ENCODE data around the gene UBAC1.

The UBAC1 gene

GRCh38 chr9:135973277-135974219 lies 12.4 kb upstream of the UBAC1 start:
- TF ChIP-seq CTCF (IDR thresholded peaks at IDR 0.05; ENCODE audit: insufficient read depth, low read length, poor library complexity, severe bottlenecking), result no peak

GRCh38 chr9:135971892-135972291 lies 10.7 kb upstream of the UBAC1 start:
- DNase-seq (ENCODE audit: extremely low read depth, insufficient read length), result no peak
- Histone ChIP-seq H3K27me3 (replicated peaks; ENCODE audit: control insufficient read depth, insufficient read depth, low read length) (no peaks in the 10 kb centered on the region; the same call in 1 of the 2 replicates), H3K36me3 (ENCODE audit: control insufficient read depth, insufficient read depth, low read length) (no peaks in the 10 kb centered on the region), H3K4me3 (replicated peaks; ENCODE audit: low read depth, low read length) (no peak overlapping the region)
- TF ChIP-seq CTCF (IDR thresholded peaks at IDR 0.05; ENCODE audit: insufficient read depth, low read length, poor library complexity, severe bottlenecking), result no peak

More at GRCh38 chr9:135973277-135974219, 12.4 kb upstream of the UBAC1 start:
- no peak for DNase-seq (ENCODE audit: extremely low read depth, insufficient read length)
- Histone ChIP-seq H3K36me3 (ENCODE audit: control insufficient read depth, insufficient read depth, low read length) (no peaks in the 10 kb centered on the region), H3K4me3 (replicated peaks; ENCODE audit: low read depth, low read length) (no peak overlapping the region), H3K27me3 (replicated peaks; ENCODE audit: control insufficient read depth, insufficient read depth, low read length) (no peaks in the 10 kb centered on the region; the same call in 1 of the 2 replicates)

- no peaks in the 10 kb centered on the region for H3K36me3 ChIP-seq (ENCODE audit: control insufficient read depth, insufficient read depth, low read length)
- TF ChIP-seq CTCF (IDR thresholded peaks at IDR 0.05; ENCODE audit: insufficient read depth, low read length, poor library complexity, severe bottlenecking), result no peak
- no peaks in the 10 kb centered on the region; the same call in 1 of the 2 replicates for H3K27me3 ChIP-seq (replicated peaks; ENCODE audit: control insufficient read depth, insufficient read depth, low read length)
- no peak overlapping the region for H3K4me3 ChIP-seq (replicated peaks; ENCODE audit: low read depth, low read length)
- no peak for DNase-seq (ENCODE audit: extremely low read depth, insufficient read length)
Observed at GRCh38 chr9:135971111-135971766, 10.1 kb upstream of the UBAC1 start.

- Histone ChIP-seq H3K36me3 (ENCODE audit: control insufficient read depth, insufficient read depth, low read length) (no peaks in the 10 kb centered on the region), H3K27me3 (replicated peaks; ENCODE audit: control insufficient read depth, insufficient read depth, low read length) (no peaks in the 10 kb centered on the region; the same call in 1 of the 2 replicates), H3K4me3 (replicated peaks; ENCODE audit: low read depth, low read length) (no peak overlapping the region)
- no peak for TF ChIP-seq CTCF (IDR thresholded peaks at IDR 0.05; ENCODE audit: insufficient read depth, low read length, poor library complexity, severe bottlenecking)
- no peak for DNase-seq (ENCODE audit: extremely low read depth, insufficient read length)
Observed at GRCh38 chr9:135970128-135970815, 9.1 kb upstream of the UBAC1 start.

- Histone ChIP-seq H3K4me3 (replicated peaks; ENCODE audit: low read depth, low read length) (no peak overlapping the region), H3K36me3 (ENCODE audit: control insufficient read depth, insufficient read depth, low read length) (no peaks in the 10 kb centered on the region), H3K27me3 (replicated peaks; ENCODE audit: control insufficient read depth, insufficient read depth, low read length) (no peaks in the 10 kb centered on the region; the same call in 1 of the 2 replicates)
- TF ChIP-seq CTCF (IDR thresholded peaks at IDR 0.05; ENCODE audit: insufficient read depth, low read length, poor library complexity, severe bottlenecking), result no peak
- DNase-seq (ENCODE audit: extremely low read depth, insufficient read length), result no peak
Observed at GRCh38 chr9:135969064-135969683, 8.0 kb upstream of the UBAC1 start.

Data from GM06990 (cell line).